HepG2 (cell line): ENCODE results near the gene PHLPP2. TPM values are rescaled to one million over a fixed set of nuclear protein-coding genes. Genes with fewer than 3 reads are reported as not detected.

Source experiments
- FOXP4 ChIP-seq: sonication (generic); formaldehyde crosslinking; IDR thresholded peaks from 2 replicates; pipeline ENCODE4 v1.4.0; 2020; ENCODE audit warnings: missing genetic modification reagents
- KAT8 ChIP-seq: IDR thresholded peaks from 2 replicates; pipeline ENCODE4 v1.6.1; 2016; ENCODE audit warnings: missing genetic modification reagents, missing compliant biosample characterization
- MED1 ChIP-seq: sonication (generic); formaldehyde crosslinking; IDR thresholded peaks from 2 replicates; pipeline ENCODE4 v1.4.0; 2020; ENCODE audit warnings: missing genetic modification reagents
- MIER3 ChIP-seq: IDR thresholded peaks from 2 replicates; pipeline ENCODE4 v1.6.1; 2016; ENCODE audit warnings: missing compliant biosample characterization, borderline replicate concordance
- NPAS2 ChIP-seq: sonication (generic); formaldehyde crosslinking; IDR thresholded peaks from 2 replicates; pipeline ENCODE4 v1.8.0; 2022; ENCODE audit warnings: mild to moderate bottlenecking, missing genetic modification reagents, borderline replicate concordance
- TP53 ChIP-seq: sonication (generic); formaldehyde crosslinking; conservative IDR thresholded peaks from 2 replicates; pipeline ENCODE4 v1.4.0; 2020; ENCODE audit warnings: missing genetic modification reagents
- ZBTB7B ChIP-seq: sonication (generic); formaldehyde crosslinking; IDR thresholded peaks from 2 replicates; pipeline ENCODE4 v1.4.0; 2020; ENCODE audit warnings: missing genetic modification reagents
- ZFP41 ChIP-seq: sonication (generic); formaldehyde crosslinking; IDR thresholded peaks from 2 replicates; pipeline ENCODE4 v1.4.0; 2020; ENCODE audit warnings: mild to moderate bottlenecking, missing genetic modification reagents, borderline replicate concordance
- ZNF329 ChIP-seq: sonication (generic); formaldehyde crosslinking; IDR thresholded peaks from 2 replicates; pipeline ENCODE4 v1.9.0; 2021; ENCODE audit warnings: low read depth, mild to moderate bottlenecking, missing genetic modification reagents
- ZNF343 ChIP-seq: sonication (generic); formaldehyde crosslinking; IDR thresholded peaks from 2 replicates; pipeline ENCODE4 v1.4.0; 2020; ENCODE audit warnings: mild to moderate bottlenecking, missing genetic modification reagents
- ZNF441 ChIP-seq: sonication (generic); formaldehyde crosslinking; IDR thresholded peaks from 2 replicates; pipeline ENCODE4 v1.7.0; 2021; ENCODE audit warnings: missing genetic modification reagents, borderline replicate concordance
- ZNF552 ChIP-seq: sonication (generic); formaldehyde crosslinking; IDR thresholded peaks from 2 replicates; pipeline ENCODE4 v1.9.0; 2022; ENCODE audit warnings: missing genetic modification reagents, mild to moderate bottlenecking, borderline replicate concordance
- ZNF687 ChIP-seq: sonication (generic); formaldehyde crosslinking; IDR thresholded peaks from 2 replicates; pipeline ENCODE4 v1.5.1; 2020; ENCODE audit warnings: mild to moderate bottlenecking, missing genetic modification reagents, moderate library complexity
- ZNF766 ChIP-seq: sonication (generic); formaldehyde crosslinking; IDR thresholded peaks from 2 replicates; pipeline ENCODE4 v1.5.0; 2020; ENCODE audit warnings: missing genetic modification reagents, borderline replicate concordance
- ZNF841 ChIP-seq: sonication (generic); formaldehyde crosslinking; IDR thresholded peaks from 2 replicates; pipeline ENCODE4 v1.8.1; 2023; ENCODE audit warnings: missing genetic modification reagents, borderline replicate concordance
- ZNF891 ChIP-seq: sonication (generic); formaldehyde crosslinking; IDR thresholded peaks from 2 replicates; pipeline ENCODE4 v1.5.0; 2020; ENCODE audit warnings: mild to moderate bottlenecking, missing genetic modification reagents
- ZUFSP ChIP-seq: sonication (generic); formaldehyde crosslinking; IDR thresholded peaks from 2 replicates; pipeline ENCODE4 v1.9.0; 2021; ENCODE audit warnings: missing genetic modification reagents, mild to moderate bottlenecking, borderline replicate concordance
- ZXDC ChIP-seq: sonication (generic); formaldehyde crosslinking; IDR thresholded peaks from 2 replicates; pipeline ENCODE4 v1.5.0; 2020; ENCODE audit warnings: mild to moderate bottlenecking, missing genetic modification reagents
- polyA plus RNA-seq, 8 experiments: library from polyadenylated mRNA; depleted of rRNA in 3 of 8; stranded (reverse) in 7 of 8; unstranded in 1 of 8; fragments of >200 nt; fragmentation: Illumina TruSeq in 4 of 8; extraction: Trizol in 4 of 8; gene quantifications; 2 replicates each; pipeline versions ENCODE4 v1.2.1 to v1.2.3, GENCODE V29; 2011 to 2016; ENCODE audit warnings: low read depth in 4 of 8, missing spikeins in 1 of 8, mixed read lengths in 1 of 8; ENCODE audit not compliant: insufficient read depth in 1 of 8
- total RNA-seq, 5 experiments: library from RNA; depleted of rRNA; stranded (reverse); fragments of >200 nt; fragmentation: Illumina TruSeq; extraction: Trizol; gene quantifications; 2 replicates each; pipeline ENCODE4 v1.2.3, GENCODE V29; 2016; ENCODE audit warnings: low read depth in 1 of 5

Gene PHLPP2
- total and polyA plus RNA-seq, 2 of the 13 experiments (the other 11 are each of a cell fraction or from before 2014, with no cell fraction given), result 8.9 TPM

- TF ChIP-seq ZUFSP (CRISPR knock-in tag) (no peak), ZFP41 (CRISPR knock-in tag) (no peak), NPAS2 (CRISPR knock-in tag) (no peak), ZNF687 (CRISPR knock-in tag) (peak; percentile 84), ZNF329 (CRISPR knock-in tag) (0 out of 2 replicates have a peak, but pooled peaks have one; percentile 26), ZXDC (0 out of 2 replicates have a peak, but pooled peaks have one; percentile 52), ZNF552 (CRISPR knock-in tag) (peak; percentile 53; the same call in 1 of the 2 replicates), KAT8 (0 out of 2 replicates have a peak, but pooled peaks have one; percentile 32), FOXP4 (CRISPR knock-in tag) (peak; percentile 55; the same call in 1 of the 2 replicates), ZNF841 (CRISPR knock-in tag) (0 out of 2 replicates have a peak, but pooled peaks have one; percentile 27), ZNF766 (CRISPR knock-in tag) (no peak; the same call in 1 of the 2 replicates), ZNF441 (peak; percentile 48; the same call in 1 of the 2 replicates), ZNF343 (CRISPR knock-in tag) (peak; percentile 79), TP53 (CRISPR knock-in tag) (no peak), ZNF891 (CRISPR knock-in tag) (peak; percentile 88), ZBTB7B (CRISPR knock-in tag) (peak; percentile 83), MED1 (peak; percentile 30; the same call in 1 of the 2 replicates), MIER3 (CRISPR knock-in tag) (0 out of 2 replicates have a peak, but pooled peaks have one; percentile 34)
Measured at GRCh38 chr16:71722801-71723536, 1.5 kb downstream of the PHLPP2 start (continued).
